HepG2 (cell line): ENCODE measurements around the gene ZNF223. TPM values are rescaled to one million over a fixed set of nuclear protein-coding genes. Genes with fewer than 3 reads are reported as not detected.

Experiments used
- AGO2 ChIP-seq: fragments of 200-400 bp; formaldehyde crosslinking; optimal IDR thresholded peaks from 2 replicates; pipeline ENCODE3; 2017; ENCODE audit warnings: mild to moderate bottlenecking, low read depth, low read length, moderate library complexity
- CREM ChIP-seq, 2 experiments: sonication (generic) in 1 of 2; formaldehyde crosslinking in 1 of 2; IDR thresholded peaks; 2 replicates each; pipeline versions ENCODE4 v1.4.0 to v1.6.1; 2016 to 2020; ENCODE audit warnings: antibody characterized with exemption in 1 of 2, mild to moderate bottlenecking in 1 of 2, missing genetic modification reagents in 1 of 2
- DRAP1 ChIP-seq: IDR thresholded peaks from 2 replicates; pipeline ENCODE4 v1.6.1; 2016; ENCODE audit warnings: missing genetic modification reagents, missing compliant biosample characterization
- FOXO4 ChIP-seq: sonication (generic); formaldehyde crosslinking; conservative IDR thresholded peaks from 2 replicates; pipeline ENCODE4 v1.8.1; 2023; ENCODE audit warnings: missing genetic modification reagents
- FOXP1 ChIP-seq, 2 experiments: fragments of 450-650 bp in 1 of 2; IDR thresholded peaks; 2 replicates each; pipeline ENCODE4 v1.6.1; 2017 to 2018; ENCODE audit warnings: antibody characterized with exemption in 1 of 2
- IRX3 ChIP-seq: sonication (generic); formaldehyde crosslinking; IDR thresholded peaks from 2 replicates; pipeline ENCODE4 v1.8.1; 2023; ENCODE audit warnings: mild to moderate bottlenecking, low read depth, missing genetic modification reagents, borderline replicate concordance
- JUN ChIP-seq: sonication (generic); formaldehyde crosslinking; IDR thresholded peaks from 2 replicates; pipeline ENCODE4 v1.4.0; 2020; ENCODE audit warnings: mild to moderate bottlenecking, missing genetic modification reagents
- KMT2B ChIP-seq: IDR thresholded peaks from 2 replicates; pipeline ENCODE4 v1.6.1; 2016; ENCODE audit warnings: missing genetic modification reagents, missing compliant biosample characterization
- LBX2 ChIP-seq: sonication (generic); formaldehyde crosslinking; IDR thresholded peaks from 2 replicates; pipeline ENCODE4 v1.5.0; 2020; ENCODE audit warnings: missing genetic modification reagents, mild to moderate bottlenecking, borderline replicate concordance
- MED1 ChIP-seq: sonication (generic); formaldehyde crosslinking; IDR thresholded peaks from 2 replicates; pipeline ENCODE4 v1.4.0; 2020; ENCODE audit warnings: missing genetic modification reagents
- MNT ChIP-seq: fragments of 450-650 bp; IDR thresholded peaks from 2 replicates; pipeline ENCODE4 v1.6.1; 2016
- PAXIP1 ChIP-seq: sonication (generic); formaldehyde crosslinking; conservative IDR thresholded peaks from 2 replicates; pipeline ENCODE4 v1.4.0; 2020; ENCODE audit warnings: mild to moderate bottlenecking, missing genetic modification reagents, moderate library complexity
- POLR2G ChIP-seq: fragments of 200-400 bp; formaldehyde crosslinking; IDR thresholded peaks from 2 replicates; pipeline ENCODE4 v1.6.1; 2018; ENCODE audit warnings: mild to moderate bottlenecking, low read depth, low read length, moderate library complexity
- RNF219 ChIP-seq: sonication (generic); formaldehyde crosslinking; IDR thresholded peaks from 2 replicates; pipeline ENCODE4 v1.5.0; 2020; ENCODE audit warnings: mild to moderate bottlenecking, missing genetic modification reagents
- SAFB2 ChIP-seq: sonication (generic); formaldehyde crosslinking; IDR thresholded peaks from 2 replicates; pipeline ENCODE4 v1.5.1; 2020; ENCODE audit warnings: missing genetic modification reagents, low read depth, mild to moderate bottlenecking, borderline replicate concordance
- U2AF1 ChIP-seq: fragments of 200-400 bp; formaldehyde crosslinking; optimal IDR thresholded peaks from 2 replicates; pipeline ENCODE3; 2017; ENCODE audit warnings: mild to moderate bottlenecking, low read depth, low read length
- ZNF251 ChIP-seq: sonication (generic); formaldehyde crosslinking; IDR thresholded peaks from 2 replicates; pipeline ENCODE4 v1.9.0; 2021; ENCODE audit warnings: mild to moderate bottlenecking, missing genetic modification reagents
- ZNF546 ChIP-seq: sonication (generic); formaldehyde crosslinking; conservative IDR thresholded peaks from 2 replicates; pipeline ENCODE4 v1.8.1; 2023; ENCODE audit warnings: mild to moderate bottlenecking, missing genetic modification reagents
- ZSCAN25 ChIP-seq: sonication (generic); formaldehyde crosslinking; IDR thresholded peaks from 2 replicates; pipeline ENCODE4 v1.8.0; 2022; ENCODE audit warnings: mild to moderate bottlenecking, missing genetic modification reagents
- polyA plus RNA-seq, 8 experiments: library from polyadenylated mRNA; depleted of rRNA in 3 of 8; stranded (reverse) in 7 of 8; unstranded in 1 of 8; fragments of >200 nt; fragmentation: Illumina TruSeq in 4 of 8; extraction: Trizol in 4 of 8; gene quantifications; 2 replicates each; pipeline versions ENCODE4 v1.2.1 to v1.2.3, GENCODE V29; 2011 to 2016; ENCODE audit warnings: low read depth in 4 of 8, missing spikeins in 1 of 8, mixed read lengths in 1 of 8; ENCODE audit not compliant: insufficient read depth in 1 of 8
- total RNA-seq, 5 experiments: library from RNA; depleted of rRNA; stranded (reverse); fragments of >200 nt; fragmentation: Illumina TruSeq; extraction: Trizol; gene quantifications; 2 replicates each; pipeline ENCODE4 v1.2.3, GENCODE V29; 2016; ENCODE audit warnings: low read depth in 1 of 5

The ZNF223 gene
- total and polyA plus RNA-seq, 2 of the 13 experiments (the other 11 are each of a cell fraction or from before 2014, with no cell fraction given) = 2.0 to 4.8 TPM

GRCh38 chr19:44025217-44025936 is 26.5 kb upstream of the ZNF223 start, which contains the start of gene ZNF222 (continued):
- peak; percentile 67 for TF ChIP-seq POLR2G
- TF ChIP-seq IRX3 (CRISPR knock-in tag) = no peak
- TF ChIP-seq JUN = no peak
- peak; percentile 59; the same call in 1 of the 2 replicates for TF ChIP-seq KMT2B
- 0 out of 2 replicates have a peak, but pooled peaks have one; percentile 31 for TF ChIP-seq MED1
- TF ChIP-seq PAXIP1 = no peak
- no peak for TF ChIP-seq FOXO4
- no peak for TF ChIP-seq AGO2
- TF ChIP-seq ZNF546 (CRISPR knock-in tag) = no peak
- no peak for TF ChIP-seq SAFB2
- TF ChIP-seq RNF219 (CRISPR knock-in tag) = no peak
- no peak for TF ChIP-seq DRAP1 (CRISPR knock-in tag)
- TF ChIP-seq ZNF251 = no peak
- TF ChIP-seq LBX2 = no peak
- no peak for TF ChIP-seq ZSCAN25 (CRISPR knock-in tag)
- TF ChIP-seq U2AF1 = no peak
- TF ChIP-seq FOXP1 (IDR thresholded peaks at IDR 0.05) = no peak
- no peak for TF ChIP-seq FOXP1 (CRISPR knock-in tag; IDR thresholded peaks at IDR 0.05)
- TF ChIP-seq MNT = no peak
- TF ChIP-seq CREM (IDR thresholded peaks at IDR 0.05) = peak; percentile 97
- no peak; the same call in 1 of the 2 replicates for TF ChIP-seq CREM (CRISPR knock-in tag; IDR thresholded peaks at IDR 0.05)
